WERI-Rb-1 (cell line): ENCODE results near the gene C19orf47.
A peak's percentile ranks its signal among the peaks of the same experiment; 100 is the strongest.

Experiments used
- DNase-seq: peaks from one replicate; pipeline ENCODE4 v3.0.0-alpha.2; 2020
- H3K27ac ChIP-seq: fragments of 250-450 bp; sonication (Bioruptor Pico); 2 replicates; pipeline ENCODE4 v1.5.1; 2020; ENCODE audit warnings: mild to moderate bottlenecking, moderate library complexity
- H3K27me3 ChIP-seq: fragments of 250-450 bp; sonication (Bioruptor Pico); 2 replicates; pipeline ENCODE4 v1.5.1; 2021; ENCODE audit warnings: mild to moderate bottlenecking, low read depth, moderate library complexity; ENCODE audit not compliant: insufficient read depth, severe bottlenecking
- H3K36me3 ChIP-seq: fragments of 250-450 bp; sonication (Bioruptor Pico); 2 replicates; pipeline ENCODE4 v1.5.1; 2020; ENCODE audit warnings: mild to moderate bottlenecking, moderate library complexity
- H3K4me3 ChIP-seq: 2 replicates; pipeline ENCODE4 v1.5.1; 2011; ENCODE audit warnings: low read depth, mild to moderate bottlenecking, control low read depth, low read length
- H3K9me3 ChIP-seq: fragments of 250-450 bp; sonication (Bioruptor Pico); 2 replicates; pipeline ENCODE4 v1.5.1; 2021; ENCODE audit warnings: mild to moderate bottlenecking, moderate library complexity; ENCODE audit not compliant: severe bottlenecking
- CTCF ChIP-seq: IDR thresholded peaks from 2 replicates; pipeline ENCODE4 v1.5.1; 2011; ENCODE audit warnings: low read depth, mild to moderate bottlenecking, control low read depth, inconsistent platforms, low read length

Gene C19orf47

GRCh38 chr19:40281381-40282208 is 66.6 kb downstream of the C19orf47 start:
- H3K27me3 ChIP-seq: no peaks in the 10 kb centered on the region
- H3K9me3 ChIP-seq: no peaks in the 10 kb centered on the region
- no peak for TF ChIP-seq CTCF
- H3K36me3 ChIP-seq: peaks cover 9% of the 10 kb centered on the region
- H3K27ac ChIP-seq: peak overlapping the region; percentile 24; the same call in 1 of the 2 replicates
- no peak overlapping the region for H3K4me3 ChIP-seq
- DNase-seq: no peak

DNA sequence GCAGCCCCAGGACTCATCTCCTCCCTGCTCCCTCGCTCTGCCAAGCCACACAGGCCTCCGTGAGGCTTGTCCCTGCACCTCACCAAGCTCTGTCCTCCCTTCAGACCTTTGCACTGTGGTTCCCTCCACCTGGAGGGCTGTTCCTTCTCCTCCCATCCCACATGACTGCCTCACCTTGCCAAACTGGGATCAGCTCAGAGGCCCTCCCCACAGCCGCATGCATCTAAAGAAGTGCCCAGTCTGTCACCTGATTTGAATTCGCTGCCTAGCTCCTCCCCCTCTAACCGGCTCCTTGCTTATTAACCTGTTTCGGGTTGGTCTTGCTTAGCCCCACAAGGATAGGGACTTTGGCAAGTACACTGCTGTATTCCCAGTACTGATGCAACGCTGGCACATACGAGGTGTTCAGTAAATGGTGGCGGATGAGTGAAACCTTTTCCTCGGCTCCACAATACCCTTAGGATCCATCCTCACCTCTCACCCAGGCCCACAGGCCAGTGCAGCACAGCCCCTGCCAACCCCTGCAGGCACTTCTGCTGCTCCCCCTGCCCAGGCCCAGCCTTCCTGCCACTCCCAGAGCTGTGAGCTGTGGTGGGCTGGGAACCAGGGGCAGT is 67.5 kb downstream of the C19orf47 start:
- H3K27ac ChIP-seq: no peak overlapping the region
- DNase-seq: no peak

GRCh38 chr19:40279761-40280607 is 68.2 kb downstream of the C19orf47 start:
- Histone ChIP-seq H3K4me3 (no peak overlapping the region), H3K27me3 (no peaks in the 10 kb centered on the region), H3K36me3 (peaks cover 9% of the 10 kb centered on the region), H3K9me3 (no peaks in the 10 kb centered on the region), H3K27ac (no peak overlapping the region)
- DNase-seq: no peak
- no peak for TF ChIP-seq CTCF

More for the DNA sequence above, 67.5 kb downstream of the C19orf47 start:
- H3K9me3 ChIP-seq: no peaks in the 10 kb centered on the region
- H3K36me3 ChIP-seq: peaks cover 9% of the 10 kb centered on the region
- no peaks in the 10 kb centered on the region for H3K27me3 ChIP-seq
- no peak for TF ChIP-seq CTCF
- no peak overlapping the region for H3K4me3 ChIP-seq

DNA sequence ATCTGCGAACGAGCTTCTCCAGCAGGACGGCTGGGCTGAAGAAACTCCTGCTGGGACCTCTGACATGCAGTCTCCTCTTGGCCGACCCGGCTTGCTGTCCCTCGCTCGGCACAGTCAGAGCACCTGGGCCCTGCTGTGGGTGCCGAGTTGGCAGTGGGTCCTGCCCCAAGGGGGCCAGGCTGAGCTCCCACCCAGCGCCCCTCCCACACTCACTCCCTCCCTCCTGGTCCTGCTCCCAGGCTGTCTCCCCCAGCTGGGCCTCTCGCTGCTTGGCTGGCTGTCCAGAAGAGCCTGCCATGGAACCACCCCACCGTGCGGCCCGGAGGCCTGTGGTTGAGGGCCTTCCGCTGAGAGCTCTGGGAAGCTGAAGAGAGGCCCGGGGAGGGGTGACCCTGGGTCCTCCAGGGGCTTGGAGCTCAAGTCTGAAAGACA is 69.1 kb downstream of the C19orf47 start:
- Histone ChIP-seq H3K36me3 (peaks cover 9% of the 10 kb centered on the region), H3K4me3 (no peak overlapping the region), H3K9me3 (no peaks in the 10 kb centered on the region), H3K27ac (no peak overlapping the region), H3K27me3 (no peaks in the 10 kb centered on the region)
- DNase-seq: no peak
- TF ChIP-seq CTCF: no peak

DNA sequence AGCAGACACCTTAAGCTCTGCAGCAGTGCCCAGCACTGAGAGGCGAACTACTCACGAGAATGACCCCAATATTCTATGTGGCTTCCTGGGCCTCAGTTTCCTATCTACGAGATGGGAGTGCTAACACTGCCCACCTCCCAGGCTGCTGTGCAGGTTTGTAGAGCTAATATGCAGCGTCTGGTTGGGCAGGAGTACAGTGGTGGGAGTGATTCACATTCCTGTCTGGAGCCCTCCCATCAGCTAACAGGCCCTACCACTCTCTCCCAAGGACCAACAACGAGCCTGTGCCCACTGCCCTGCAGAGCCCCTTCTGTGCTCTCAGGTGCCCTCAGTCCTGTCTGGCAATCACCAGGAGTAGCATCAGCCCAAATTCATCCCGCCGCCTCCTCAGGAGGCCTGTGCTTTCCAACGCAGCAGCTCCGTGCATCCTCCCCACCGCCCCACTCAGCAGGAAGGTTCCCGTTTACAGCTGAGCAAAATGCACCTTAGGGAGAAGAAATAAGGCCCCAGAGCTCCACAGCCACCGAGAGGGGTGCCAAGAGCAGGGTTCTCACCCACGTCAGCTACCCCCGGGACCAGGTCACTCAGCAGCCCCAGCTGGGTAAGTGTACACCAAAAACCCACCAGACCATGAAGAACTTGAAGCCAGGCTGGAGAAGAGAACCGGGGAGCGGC is 69.7 kb downstream of the C19orf47 start:
- peaks cover 9% of the 10 kb centered on the region for H3K36me3 ChIP-seq
- no peak overlapping the region for H3K4me3 ChIP-seq
- no peaks in the 10 kb centered on the region for H3K9me3 ChIP-seq
- DNase-seq: no peak
- no peaks in the 10 kb centered on the region for H3K27me3 ChIP-seq
- H3K27ac ChIP-seq: no peak overlapping the region
- TF ChIP-seq CTCF: no peak
